HG02623 (cell line): ENCODE results near the gene COX7A2.

Experiments
- ATAC-seq: cut with Tn5 transposase; IDR thresholded peaks from one replicate; pipeline ENCODE4 v1.9.1; 2021; ENCODE audit warnings: moderate library complexity; ENCODE audit not compliant: unreplicated experiment

Gene COX7A2

GRCh38 chr6:75268988-75269354 lies 25.4 kb upstream of the COX7A2 start:
- no peak for ATAC-seq

- no peak for ATAC-seq
These were observed 24.8 kb upstream of the COX7A2 start for GRCh38 chr6:75268121-75268987.

GRCh38 chr6:75267461-75267860 lies 23.9 kb upstream of the COX7A2 start:
- ATAC-seq, result no peak

GRCh38 chr6:75266716-75267291 lies 23.2 kb upstream of the COX7A2 start:
- ATAC-seq, result peak; percentile 78

GRCh38 chr6:75263401-75263750 lies 19.8 kb upstream of the COX7A2 start:
- no peak for ATAC-seq

GRCh38 chr6:75262716-75263400 lies 19.3 kb upstream of the COX7A2 start:
- ATAC-seq, result no peak

- ATAC-seq, result no peak
These were observed 17.7 kb upstream of the COX7A2 start for GRCh38 chr6:75261299-75261698.

- ATAC-seq, result no peak
These were observed 13.9 kb upstream of the COX7A2 start for GRCh38 chr6:75257343-75258087.

- no peak for ATAC-seq
These were observed 7.0 kb upstream of the COX7A2 start for GRCh38 chr6:75250552-75250951.

- ATAC-seq, result no peak
These were observed 6.2 kb upstream of the COX7A2 start for GRCh38 chr6:75249837-75250236.

- ATAC-seq, result no peak
These were observed 2.8 kb upstream of the COX7A2 start for GRCh38 chr6:75246386-75246785.

GRCh38 chr6:75244063-75244584 lies 523 bp upstream of the COX7A2 start:
- ATAC-seq, result no peak

- no peak for ATAC-seq
These were observed 7.0 kb downstream of the COX7A2 start for GRCh38 chr6:75236630-75237029.

- no peak for ATAC-seq
These were observed 8.3 kb downstream of the COX7A2 start for GRCh38 chr6:75235271-75235670.

GRCh38 chr6:75234126-75234865 lies 9.3 kb downstream of the COX7A2 start:
- ATAC-seq, result no peak

- no peak for ATAC-seq
These were observed 10.4 kb downstream of the COX7A2 start for GRCh38 chr6:75233092-75233615.

- no peak for ATAC-seq
These were observed 12.9 kb downstream of the COX7A2 start for GRCh38 chr6:75230484-75231325.

- ATAC-seq, result no peak
These were observed 19.2 kb downstream of the COX7A2 start for GRCh38 chr6:75224303-75224926.

- no peak for ATAC-seq
These were observed 20.2 kb downstream of the COX7A2 start for GRCh38 chr6:75223428-75223827.
